H1 (cell line): Measurements from ENCODE around the gene DISC1. TPM values are rescaled to one million over a fixed set of nuclear protein-coding genes. Genes with fewer than 3 reads are reported as not detected.

Experiments
- CTCF ChIA-PET: fragments of 300-600 bp; sonication (Branson Sonifier 250); formaldehyde crosslinking; loops from one replicate; lab custom pipeline; 2021; ENCODE audit not compliant: partially characterized antibody; lab: Charles Lee
- POLR2A ChIA-PET: fragments of 300-600 bp; sonication (Branson Sonifier 250); formaldehyde crosslinking; loops from one replicate; lab custom pipeline; 2021; ENCODE audit warnings: inconsistent platforms; ENCODE audit not compliant: partially characterized antibody; lab: Charles Lee
- DNase-seq, 2 experiments: peaks; one replicate each; pipeline versions ENCODE4 v3.0.0 to v3.0.0-alpha.2; 2010 to 2022; ENCODE audit warnings: low spot score in 2 of 2, low read depth in 1 of 2, mixed read lengths in 1 of 2
- FAIRE-seq: peaks from 2 replicates; lab custom pipeline; 2011; peaks lifted over from hg19 to GRCh38; lab: Jason Lieb, UNC
- H2AFZ ChIP-seq: 2 replicates; pipeline ENCODE4 v1.8.1; 2012; ENCODE audit warnings: low read length, inconsistent platforms
- H2AK5ac ChIP-seq: 2 replicates; pipeline ENCODE4 v1.6.1; 2013; ENCODE audit warnings: low read depth, low read length
- H2BK120ac ChIP-seq: replicated peaks from 2 replicates; pipeline ENCODE3; 2013; ENCODE audit warnings: low read depth, low read length, inconsistent platforms
- H2BK12ac ChIP-seq: 2 replicates; pipeline ENCODE4 v1.6.1; 2013; ENCODE audit warnings: low read depth, low read length
- H2BK15ac ChIP-seq: 2 replicates; pipeline ENCODE4 v1.6.1; 2013; ENCODE audit warnings: low read length
- H2BK20ac ChIP-seq: 2 replicates; pipeline ENCODE4 v1.6.1; 2013; ENCODE audit warnings: low read length
- H2BK5ac ChIP-seq: 2 replicates; pipeline ENCODE4 v1.6.1; 2013; ENCODE audit warnings: low read depth, low read length
- H3K14ac ChIP-seq: 2 replicates; pipeline ENCODE4 v1.6.1; 2013; ENCODE audit warnings: inconsistent platforms; ENCODE audit not compliant: insufficient read length
- H3K18ac ChIP-seq: 2 replicates; pipeline ENCODE4 v1.6.1; 2013; ENCODE audit warnings: low read length; ENCODE audit errors: extremely low read depth
- H3K23ac ChIP-seq: 2 replicates; pipeline ENCODE4 v1.6.1; 2013; ENCODE audit warnings: inconsistent platforms; ENCODE audit not compliant: insufficient read length
- H3K23me2 ChIP-seq: 2 replicates; pipeline ENCODE4 v1.6.1; 2013; ENCODE audit warnings: low read depth, low read length
- H3K27ac ChIP-seq: 2 replicates; pipeline ENCODE4 v1.6.1; 2011; ENCODE audit warnings: low read depth, low read length, inconsistent platforms
- H3K27me3 ChIP-seq, 4 experiments: replicated peaks in 1 of 4; 1 replicate in 1 of 4; 2 replicates in 3 of 4; pipeline versions ENCODE4 v1.6.1 to v1.8.1; 2011 to 2013; ENCODE audit warnings: low read length in 3 of 4, mild to moderate bottlenecking in 3 of 4, inconsistent platforms in 2 of 4, mixed read lengths in 2 of 4, moderate library complexity in 1 of 4; ENCODE audit not compliant: control insufficient read depth in 3 of 4, insufficient read depth in 3 of 4; ENCODE audit errors: extremely low read depth in 1 of 4
- H3K36me3 ChIP-seq, 4 experiments: 2 replicates each; pipeline versions ENCODE4 v1.6.1 to v1.8.1; 2011 to 2013; ENCODE audit warnings: mild to moderate bottlenecking in 4 of 4, low read length in 3 of 4, moderate library complexity in 2 of 4, control low read depth in 1 of 4, inconsistent platforms in 1 of 4; ENCODE audit not compliant: insufficient read depth in 4 of 4, control insufficient read depth in 2 of 4
- H3K4ac ChIP-seq: replicated peaks from 2 replicates; pipeline ENCODE3; 2013; ENCODE audit warnings: low read length, low read depth, mixed read lengths, inconsistent platforms; ENCODE audit not compliant: insufficient read length
- H3K4me1 ChIP-seq, 4 experiments: replicated peaks in 1 of 4; 1 replicate in 1 of 4; 2 replicates in 3 of 4; pipeline versions ENCODE4 v1.6.1 to v1.8.1; 2011 to 2013; ENCODE audit warnings: low read length in 3 of 4, inconsistent platforms in 2 of 4, mixed read lengths in 1 of 4; ENCODE audit not compliant: insufficient read depth in 4 of 4, control insufficient read depth in 3 of 4
- H3K4me2 ChIP-seq, 2 experiments: 2 replicates each; pipeline versions ENCODE4 v1.6.1 to v1.8.1; 2011 to 2013; ENCODE audit warnings: low read depth in 2 of 2, low read length in 2 of 2, control low read depth in 1 of 2, inconsistent platforms in 1 of 2, mild to moderate bottlenecking in 1 of 2; ENCODE audit not compliant: insufficient read depth in 1 of 2
- H3K4me3 ChIP-seq, 4 experiments: fragments of 200-600, 300-600 bp in 1 of 4; sonication (generic), shearing (Covaris generic), sonication (Bioruptor Twin) in 1 of 4; 2 replicates each; pipeline versions ENCODE4 v1.5.1 to v1.8.1; 2011 to 2016; ENCODE audit warnings: low read length in 4 of 4, low read depth in 3 of 4, control low read depth in 2 of 4, inconsistent platforms in 2 of 4, mild to moderate bottlenecking in 2 of 4, mixed read lengths in 1 of 4, moderate library complexity in 1 of 4; ENCODE audit not compliant: insufficient read depth in 2 of 4; ENCODE audit errors: extremely low read depth in 1 of 4
- H3K56ac ChIP-seq: replicated peaks from 2 replicates; pipeline ENCODE3; 2013; ENCODE audit warnings: low read depth, mild to moderate bottlenecking, mixed read lengths, low read length, inconsistent platforms; ENCODE audit not compliant: insufficient read length
- H3K79me1 ChIP-seq: 2 replicates; pipeline ENCODE4 v1.6.1; 2013; ENCODE audit warnings: low read depth, low read length, control low read depth
- H3K79me2 ChIP-seq, 2 experiments: 2 replicates each; pipeline versions ENCODE4 v1.6.1 to v1.8.1; 2012 to 2013; ENCODE audit warnings: low read length in 2 of 2, mild to moderate bottlenecking in 2 of 2, inconsistent platforms in 1 of 2; ENCODE audit not compliant: insufficient read depth in 2 of 2, control insufficient read depth in 1 of 2
- H3K9ac ChIP-seq, 4 experiments: replicated peaks in 1 of 4; 1 replicate in 1 of 4; 2 replicates in 3 of 4; pipeline versions ENCODE4 v1.6.1 to v1.8.1; 2011 to 2013; ENCODE audit warnings: low read depth in 3 of 4, low read length in 3 of 4, control low read depth in 2 of 4, mild to moderate bottlenecking in 2 of 4, moderate library complexity in 2 of 4, inconsistent platforms in 1 of 4; ENCODE audit errors: extremely low read depth in 1 of 4
- H3K9me3 ChIP-seq, 2 experiments: 2 replicates each; pipeline versions ENCODE4 v1.6.1 to v1.8.1; 2012 to 2013; ENCODE audit warnings: mild to moderate bottlenecking in 2 of 2, moderate library complexity in 2 of 2, control low read depth in 1 of 2, inconsistent platforms in 1 of 2, low read depth in 1 of 2, low read length in 1 of 2, mixed read lengths in 1 of 2; ENCODE audit not compliant: insufficient read depth in 2 of 2
- H4K20me1 ChIP-seq, 2 experiments: replicated peaks in 1 of 2; 2 replicates each; pipeline versions ENCODE3 to v1.8.1; 2011 to 2013; ENCODE audit warnings: inconsistent platforms in 2 of 2, low read length in 2 of 2, mild to moderate bottlenecking in 1 of 2; ENCODE audit not compliant: insufficient read depth in 2 of 2, control insufficient read depth in 1 of 2
- H4K5ac ChIP-seq: 2 replicates; pipeline ENCODE4 v1.6.1; 2013; ENCODE audit warnings: low read length, low read depth, mixed read lengths, inconsistent platforms; ENCODE audit not compliant: insufficient read length
- H4K8ac ChIP-seq: 2 replicates; pipeline ENCODE4 v1.8.0; 2013; ENCODE audit warnings: mild to moderate bottlenecking, moderate library complexity, low read length, inconsistent platforms; ENCODE audit not compliant: insufficient read depth; ENCODE audit errors: extremely low read depth
- H4K91ac ChIP-seq: replicated peaks from 2 replicates; pipeline ENCODE3; 2013; ENCODE audit warnings: low read length, mixed read lengths, inconsistent platforms; ENCODE audit not compliant: insufficient read length
- ASH2L ChIP-seq: fragments of 200-600, 300-600 bp; sonication (generic); IDR thresholded peaks from one replicate; pipeline ENCODE4 v1.7.1; 2017; ENCODE audit warnings: low read length
- CHD2 ChIP-seq: IDR thresholded peaks from 2 replicates; pipeline ENCODE4 v1.6.1; 2012; ENCODE audit warnings: low read length, improper control_type of control experiment
- FOSL1 ChIP-seq: IDR thresholded peaks from 2 replicates; pipeline ENCODE4 v1.6.1; 2011; ENCODE audit warnings: mild to moderate bottlenecking, low read depth, low read length, moderate library complexity; ENCODE audit not compliant: insufficient read depth
- JUN ChIP-seq: IDR thresholded peaks from 2 replicates; pipeline ENCODE4 v1.6.1; 2011; ENCODE audit warnings: low read depth, mild to moderate bottlenecking, improper control_type of control experiment, low read length
- KDM4A ChIP-seq: IDR thresholded peaks from one replicate; pipeline ENCODE4 v1.7.1; 2012; ENCODE audit warnings: low read depth, mild to moderate bottlenecking, moderate library complexity, low read length, inconsistent platforms; ENCODE audit not compliant: severe bottlenecking
- POLR2AphosphoS5 ChIP-seq: IDR thresholded peaks from 2 replicates; pipeline ENCODE4 v1.6.1; 2011; ENCODE audit warnings: low read depth, low read length
- POU5F1 ChIP-seq: IDR thresholded peaks from 2 replicates; pipeline ENCODE4 v1.6.1; 2011; ENCODE audit warnings: low read depth, mild to moderate bottlenecking, low read length, moderate library complexity
- RXRA ChIP-seq: IDR thresholded peaks from 2 replicates; pipeline ENCODE4 v1.6.1; 2011; ENCODE audit warnings: low read depth, mild to moderate bottlenecking, low read length, moderate library complexity; ENCODE audit not compliant: insufficient read depth
- SAP30 ChIP-seq: fragments of 300-600 bp; sonication (generic); IDR thresholded peaks from 2 replicates; pipeline ENCODE4 v1.7.1; 2012; ENCODE audit warnings: low read length, moderate library complexity, mild to moderate bottlenecking, inconsistent platforms; ENCODE audit not compliant: insufficient read depth, insufficient replicate concordance
- polyA plus RNA-seq, 7 experiments: library from polyadenylated mRNA; depleted of rRNA in 3 of 7; stranded (reverse) in 5 of 7; unstranded in 2 of 7; fragments of >200 nt in 5 of 7; fragments of 200-250 nt in 2 of 7; gene quantifications; 1 replicate in 5 of 7; 2 replicates in 1 of 7; 4 replicates in 1 of 7; pipeline versions ENCODE4 v1.2.1 to v1.2.3, GENCODE V29; 2011 to 2013; ENCODE audit warnings: missing spikeins in 2 of 7, mixed read lengths in 2 of 7
- total RNA-seq: library from RNA; stranded (reverse); fragmentation: NEBNext Ultra II Directional; extraction: Animal tissue kit (Norgen Biotek cat#: 25700); gene quantifications from 2 replicates; pipeline ENCODE4 v1.2.1, GENCODE V29; 2021
- TF ChIP-seq, protein P1 (sequence below): IDR thresholded peaks from 2 replicates; pipeline ENCODE4 v1.6.1; 2012; ENCODE audit warnings: inconsistent platforms
- TF ChIP-seq, protein P2 (sequence below), 3 experiments: IDR thresholded peaks; 1 replicate in 2 of 3; 2 replicates in 1 of 3; pipeline versions ENCODE4 v1.5.1 to v1.6.1; 2011; ENCODE audit warnings: low read length in 3 of 3, mild to moderate bottlenecking in 3 of 3, inconsistent platforms in 2 of 3, low read depth in 1 of 3, moderate library complexity in 1 of 3; ENCODE audit not compliant: insufficient read depth in 1 of 3; ENCODE audit errors: control extremely low read depth in 1 of 3

Gene DISC1
- total and polyA plus RNA-seq, 2 of the 8 experiments (the other 6 are each of a cell fraction or from before 2014, with no cell fraction given), result 1.1 to 3.5 TPM

DNA sequence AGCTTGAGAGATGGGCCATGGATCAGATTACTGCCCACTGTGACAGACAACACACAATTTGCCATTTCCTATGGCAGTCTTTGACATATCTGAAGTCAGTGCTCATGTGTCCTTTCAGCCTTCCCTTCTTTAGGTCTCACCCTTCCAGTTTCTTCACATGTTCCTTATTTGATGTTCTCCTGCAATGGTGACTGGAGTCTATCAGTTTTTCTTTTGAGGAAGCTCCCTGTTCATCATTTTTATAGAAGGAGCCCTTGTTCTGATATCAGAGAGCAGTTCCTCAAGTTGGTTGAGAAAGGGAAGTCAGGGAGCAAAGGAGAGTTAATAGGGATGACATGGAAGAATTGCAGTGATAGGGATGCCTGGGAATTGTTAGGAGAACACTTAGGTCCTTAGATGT is 42.2 kb downstream of the DISC1 start:
- no peak overlapping the region for H2AFZ ChIP-seq
- H3K36me3 ChIP-seq, result no peaks in the 10 kb centered on the region; a peak in 1 of 8 replicates
- POLR2A ChIA-PET, result no interaction called here
- H3K14ac ChIP-seq, result no peak overlapping the region
- H3K23me2 ChIP-seq, result no peaks in the 10 kb centered on the region; the same call in 1 of the 2 replicates
- CTCF ChIA-PET, result interaction anchor here (1.1 to 1.9 kb wide), 2 partner anchors 10 to 1593 kb away, joined by 3 to 7 read pairs; no protein-coding TSS in a partner anchor
- no peak overlapping the region for H2BK120ac ChIP-seq
- no peaks in the 10 kb centered on the region for H3K79me1 ChIP-seq
- H3K23ac ChIP-seq, result no peak overlapping the region
- no peak overlapping the region for H2BK5ac ChIP-seq
- H3K79me2 ChIP-seq, result no peaks in the 10 kb centered on the region
- no peaks in the 10 kb centered on the region for H3K27me3 ChIP-seq
- no peak overlapping the region for H3K4me2 ChIP-seq
- H2BK15ac ChIP-seq, result no peak overlapping the region
- no peak overlapping the region for H4K5ac ChIP-seq
- no peak for FAIRE-seq
- H2AK5ac ChIP-seq, result no peak overlapping the region
- no peak overlapping the region for H2BK20ac ChIP-seq
- no peak overlapping the region for H3K9ac ChIP-seq
- no peak overlapping the region for H4K8ac ChIP-seq
- H3K56ac ChIP-seq, result no peak overlapping the region
- H3K18ac ChIP-seq, result no peak overlapping the region
- DNase-seq, result no peak
- H4K20me1 ChIP-seq, result no peaks in the 10 kb centered on the region
- no peaks in the 10 kb centered on the region; a peak in 1 of 4 replicates for H3K9me3 ChIP-seq
- H4K91ac ChIP-seq, result no peak overlapping the region
- TF ChIP-seq RXRA (no peak), FOSL1 (no peak), JUN (no peak), CHD2 (no peak), POLR2AphosphoS5 (no peak), POU5F1 (no peak), KDM4A (no peak), SAP30 (no peak), ASH2L (no peak)
- TF ChIP-seq, protein P1, sequence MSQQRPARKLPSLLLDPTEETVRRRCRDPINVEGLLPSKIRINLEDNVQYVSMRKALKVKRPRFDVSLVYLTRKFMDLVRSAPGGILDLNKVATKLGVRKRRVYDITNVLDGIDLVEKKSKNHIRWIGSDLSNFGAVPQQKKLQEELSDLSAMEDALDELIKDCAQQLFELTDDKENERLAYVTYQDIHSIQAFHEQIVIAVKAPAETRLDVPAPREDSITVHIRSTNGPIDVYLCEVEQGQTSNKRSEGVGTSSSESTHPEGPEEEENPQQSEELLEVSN, result no peak
- TF ChIP-seq, protein P2, sequence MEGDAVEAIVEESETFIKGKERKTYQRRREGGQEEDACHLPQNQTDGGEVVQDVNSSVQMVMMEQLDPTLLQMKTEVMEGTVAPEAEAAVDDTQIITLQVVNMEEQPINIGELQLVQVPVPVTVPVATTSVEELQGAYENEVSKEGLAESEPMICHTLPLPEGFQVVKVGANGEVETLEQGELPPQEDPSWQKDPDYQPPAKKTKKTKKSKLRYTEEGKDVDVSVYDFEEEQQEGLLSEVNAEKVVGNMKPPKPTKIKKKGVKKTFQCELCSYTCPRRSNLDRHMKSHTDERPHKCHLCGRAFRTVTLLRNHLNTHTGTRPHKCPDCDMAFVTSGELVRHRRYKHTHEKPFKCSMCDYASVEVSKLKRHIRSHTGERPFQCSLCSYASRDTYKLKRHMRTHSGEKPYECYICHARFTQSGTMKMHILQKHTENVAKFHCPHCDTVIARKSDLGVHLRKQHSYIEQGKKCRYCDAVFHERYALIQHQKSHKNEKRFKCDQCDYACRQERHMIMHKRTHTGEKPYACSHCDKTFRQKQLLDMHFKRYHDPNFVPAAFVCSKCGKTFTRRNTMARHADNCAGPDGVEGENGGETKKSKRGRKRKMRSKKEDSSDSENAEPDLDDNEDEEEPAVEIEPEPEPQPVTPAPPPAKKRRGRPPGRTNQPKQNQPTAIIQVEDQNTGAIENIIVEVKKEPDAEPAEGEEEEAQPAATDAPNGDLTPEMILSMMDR (IDR thresholded peaks at IDR 0.05; ENCODE audit: control extremely low read depth in 1 of 3, insufficient read depth in 1 of 3, low read depth in 1 of 3, low read length in 3 of 3), result no peak
- H2BK12ac ChIP-seq, result no peak overlapping the region
- H3K27ac ChIP-seq, result no peak overlapping the region
- peaks cover 0 to 4% (median under 1%) of the 10 kb centered on the region in 4 experiments; a peak in 3 of 7 replicates for H3K4me1 ChIP-seq
- H3K4me3 ChIP-seq, result no peak overlapping the region
- H3K4ac ChIP-seq, result no peak overlapping the region
